Liver (tissue), 9 donors: ENCODE data around the gene SLC44A3. TPM values are rescaled to one million over a fixed set of nuclear protein-coding genes. Genes with fewer than 3 reads are reported as not detected.

Source experiments
- DNase-seq: peaks from one replicate; pipeline ENCODE4 v3.0.0-alpha.2; 2017; ENCODE audit warnings: low spot score
- H3K27ac ChIP-seq, 2 donors: one replicate each; pipeline ENCODE4 v1.7.0; 2013; ENCODE audit warnings: inconsistent platforms in 2 of 2, low read length in 2 of 2, control low read depth in 1 of 2, low read depth in 1 of 2, mild to moderate bottlenecking in 1 of 2
- H3K27me3 ChIP-seq, 4 donors: one replicate each; pipeline versions ENCODE4 v1.6.1 to v1.7.0; 2013; ENCODE audit warnings: low read length in 3 of 4, inconsistent platforms in 1 of 4, mild to moderate bottlenecking in 1 of 4, moderate library complexity in 1 of 4; ENCODE audit not compliant: control insufficient read depth in 4 of 4, insufficient read depth in 4 of 4
- H3K36me3 ChIP-seq, 4 donors: one replicate each; pipeline versions ENCODE4 v1.6.1 to v1.7.0; 2013; ENCODE audit warnings: low read length in 3 of 4, mild to moderate bottlenecking in 3 of 4, low read depth in 1 of 4, moderate library complexity in 1 of 4; ENCODE audit not compliant: control insufficient read depth in 4 of 4, insufficient read depth in 3 of 4
- H3K4me1 ChIP-seq, 4 donors: one replicate each; pipeline versions ENCODE4 v1.6.1 to v1.7.0; 2013; ENCODE audit warnings: low read length in 3 of 4, mild to moderate bottlenecking in 3 of 4, moderate library complexity in 1 of 4; ENCODE audit not compliant: control insufficient read depth in 4 of 4, insufficient read depth in 4 of 4
- H3K4me3 ChIP-seq, 3 donors: one replicate each; pipeline versions ENCODE4 v1.6.1 to v1.7.0; 2013; ENCODE audit warnings: low read length in 3 of 3, control low read depth in 1 of 3, low read depth in 1 of 3, mild to moderate bottlenecking in 1 of 3
- H3K9ac ChIP-seq, 2 donors: one replicate each; pipeline ENCODE4 v1.7.0; 2013; ENCODE audit warnings: low read length in 2 of 2, mild to moderate bottlenecking in 2 of 2, moderate library complexity in 2 of 2, control low read depth in 1 of 2, low read depth in 1 of 2
- H3K9me3 ChIP-seq, 4 donors: one replicate each; pipeline versions ENCODE4 v1.6.1 to v1.7.0; 2013; ENCODE audit warnings: low read length in 3 of 4; ENCODE audit not compliant: control insufficient read depth in 4 of 4
- ATF3 ChIP-seq: IDR thresholded peaks from 2 replicates; pipeline ENCODE4 v1.6.1; 2016; ENCODE audit warnings: antibody characterized with exemption
- EGR1 ChIP-seq, 2 donors: IDR thresholded peaks; 2 replicates each; pipeline ENCODE4 v1.6.1; 2016 to 2018; ENCODE audit warnings: antibody characterized with exemption in 2 of 2, low read depth in 2 of 2
- FOXA1 ChIP-seq: IDR thresholded peaks from 2 replicates; pipeline ENCODE4 v1.6.1; 2016; ENCODE audit warnings: antibody characterized with exemption
- FOXA2 ChIP-seq: IDR thresholded peaks from 2 replicates; pipeline ENCODE4 v1.6.1; 2016; ENCODE audit warnings: antibody characterized with exemption
- GABPA ChIP-seq, 2 donors: IDR thresholded peaks in 1 of 2; conservative IDR thresholded peaks in 1 of 2; 2 replicates each; pipeline ENCODE4 v1.6.1; 2016; ENCODE audit warnings: antibody characterized with exemption in 2 of 2, mild to moderate bottlenecking in 1 of 2, moderate library complexity in 1 of 2
- HNF4A ChIP-seq, 2 donors: conservative IDR thresholded peaks; 2 replicates each; pipeline ENCODE4 v1.6.1; 2016; ENCODE audit warnings: antibody characterized with exemption in 2 of 2, mild to moderate bottlenecking in 2 of 2
- HNF4G ChIP-seq: IDR thresholded peaks from 2 replicates; pipeline ENCODE4 v1.6.1; 2016; ENCODE audit warnings: antibody characterized with exemption
- JUND ChIP-seq, 2 donors: IDR thresholded peaks; 2 replicates each; pipeline ENCODE4 v1.6.1; 2016; ENCODE audit warnings: antibody characterized with exemption in 2 of 2
- NR2F2 ChIP-seq: IDR thresholded peaks from 2 replicates; pipeline ENCODE4 v1.6.1; 2016; ENCODE audit warnings: antibody characterized with exemption
- RAD21 ChIP-seq, 2 donors: IDR thresholded peaks; 2 replicates each; pipeline ENCODE4 v1.6.1; 2016; ENCODE audit warnings: antibody characterized with exemption in 2 of 2, mild to moderate bottlenecking in 2 of 2
- RXRA ChIP-seq, 2 donors: IDR thresholded peaks; 2 replicates each; pipeline ENCODE4 v1.6.1; 2017 to 2018; ENCODE audit warnings: antibody characterized with exemption in 2 of 2, mild to moderate bottlenecking in 1 of 2
- SP1 ChIP-seq: IDR thresholded peaks from 2 replicates; pipeline ENCODE4 v1.6.1; 2018; ENCODE audit warnings: antibody characterized with exemption, mild to moderate bottlenecking
- TAF1 ChIP-seq: conservative IDR thresholded peaks from 2 replicates; pipeline ENCODE4 v1.6.1; 2016; ENCODE audit warnings: antibody characterized with exemption, mild to moderate bottlenecking
- YY1 ChIP-seq: IDR thresholded peaks from 2 replicates; pipeline ENCODE4 v1.6.1; 2016; ENCODE audit warnings: antibody characterized with exemption, mild to moderate bottlenecking
- WGBS: extraction: QIAGEN DNeasy Blood & Tissue Kit; methylation state at CpG from one replicate; pipeline ENCODE4 v1.1.7; 2013; 5-methylcytosine and 5-hydroxymethylcytosine counted together
- polyA plus RNA-seq, 2 donors: library from polyadenylated mRNA; stranded (reverse) in 1 of 2; unstranded in 1 of 2; fragments of 200-250 nt in 1 of 2; fragments of >200 nt in 1 of 2; fragmentation: Nextera tagmentation in 1 of 2; extraction: Ambion mirVana in 1 of 2; gene quantifications; one replicate each; pipeline versions ENCODE4 v1.2.1 to v1.2.3, GENCODE V29; 2013 to 2015
- total RNA-seq, 2 donors: library from RNA; depleted of rRNA; stranded (reverse); fragments of >200 nt; gene quantifications; one replicate each; pipeline ENCODE4 v1.2.3, GENCODE V29; 2014
- TF ChIP-seq, protein P1 (sequence below): IDR thresholded peaks from 2 replicates; pipeline ENCODE4 v1.6.1; 2016; ENCODE audit warnings: antibody characterized with exemption
- TF ChIP-seq, protein P2 (sequence below): IDR thresholded peaks from 2 replicates; pipeline ENCODE4 v1.6.1; 2016; ENCODE audit warnings: antibody characterized with exemption, mild to moderate bottlenecking
- TF ChIP-seq, protein P3 (sequence below): IDR thresholded peaks from 2 replicates; pipeline ENCODE4 v1.6.1; 2016; ENCODE audit warnings: antibody characterized with exemption
- TF ChIP-seq, protein P4 (sequence below): fragments of 150-350 bp; IDR thresholded peaks from 2 replicates; pipeline ENCODE4 v1.5.1; 2017; ENCODE audit warnings: improper control_type of control experiment, low read depth, low read length; ENCODE audit not compliant: missing input control
- donor health status: healthy.
- donor health status: healthy.
- donor health status: healthy.
- donor health status: healthy.
- donor health status: healthy.

The SLC44A3 gene
- total and polyA plus RNA-seq, 4 donors = 2.4 to 2.8 (median 2.7) TPM

DNA sequence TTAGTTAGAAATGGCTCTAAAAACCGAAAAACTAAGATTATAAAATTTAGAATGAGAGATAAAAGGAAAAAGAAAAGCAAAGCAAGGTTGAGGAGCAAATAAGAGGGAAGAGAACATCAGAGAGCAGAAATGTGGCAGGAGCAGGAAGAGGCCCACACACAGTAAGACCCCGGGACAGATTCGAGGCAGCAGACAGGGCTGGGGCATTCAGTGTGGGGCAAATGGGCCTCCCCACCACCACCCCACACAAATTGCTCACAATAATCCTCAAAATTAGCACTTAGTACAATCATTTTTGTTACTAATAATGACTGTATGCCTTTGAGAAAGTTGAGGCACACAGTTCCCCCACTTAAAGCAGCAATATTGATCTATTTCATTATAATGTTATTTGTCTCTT, 17.1 kb upstream of the SLC44A3 start:
- 79% methylated on average over 3 of the region's 3 CpGs for WGBS
- Histone ChIP-seq H3K27me3 (no peaks in the 10 kb centered on the region), H3K9ac (no peak overlapping the region), H3K9me3 (no peaks in the 10 kb centered on the region), H3K36me3 (no peaks in the 10 kb centered on the region), H3K4me3 (no peak overlapping the region), H3K27ac (peak overlapping the region in 1 of 2 donors; percentile 10), H3K4me1 (peaks cover 1 to 9% (median 3%) of the 10 kb centered on the region in 4 donors)
- no peak for DNase-seq
- TF ChIP-seq, protein P1, sequence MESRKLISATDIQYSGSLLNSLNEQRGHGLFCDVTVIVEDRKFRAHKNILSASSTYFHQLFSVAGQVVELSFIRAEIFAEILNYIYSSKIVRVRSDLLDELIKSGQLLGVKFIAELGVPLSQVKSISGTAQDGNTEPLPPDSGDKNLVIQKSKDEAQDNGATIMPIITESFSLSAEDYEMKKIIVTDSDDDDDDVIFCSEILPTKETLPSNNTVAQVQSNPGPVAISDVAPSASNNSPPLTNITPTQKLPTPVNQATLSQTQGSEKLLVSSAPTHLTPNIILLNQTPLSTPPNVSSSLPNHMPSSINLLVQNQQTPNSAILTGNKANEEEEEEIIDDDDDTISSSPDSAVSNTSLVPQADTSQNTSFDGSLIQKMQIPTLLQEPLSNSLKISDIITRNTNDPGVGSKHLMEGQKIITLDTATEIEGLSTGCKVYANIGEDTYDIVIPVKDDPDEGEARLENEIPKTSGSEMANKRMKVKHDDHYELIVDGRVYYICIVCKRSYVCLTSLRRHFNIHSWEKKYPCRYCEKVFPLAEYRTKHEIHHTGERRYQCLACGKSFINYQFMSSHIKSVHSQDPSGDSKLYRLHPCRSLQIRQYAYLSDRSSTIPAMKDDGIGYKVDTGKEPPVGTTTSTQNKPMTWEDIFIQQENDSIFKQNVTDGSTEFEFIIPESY = no peak
- no peak for TF ChIP-seq JUND (IDR thresholded peaks at IDR 0.05)
- TF ChIP-seq ATF3 = no peak
- no peak for TF ChIP-seq YY1
- TF ChIP-seq TAF1 = no peak
- TF ChIP-seq EGR1 (IDR thresholded peaks at IDR 0.05; ENCODE audit: low read depth in 2 of 2) = no peak
- TF ChIP-seq SP1 = no peak
- TF ChIP-seq, protein P2, sequence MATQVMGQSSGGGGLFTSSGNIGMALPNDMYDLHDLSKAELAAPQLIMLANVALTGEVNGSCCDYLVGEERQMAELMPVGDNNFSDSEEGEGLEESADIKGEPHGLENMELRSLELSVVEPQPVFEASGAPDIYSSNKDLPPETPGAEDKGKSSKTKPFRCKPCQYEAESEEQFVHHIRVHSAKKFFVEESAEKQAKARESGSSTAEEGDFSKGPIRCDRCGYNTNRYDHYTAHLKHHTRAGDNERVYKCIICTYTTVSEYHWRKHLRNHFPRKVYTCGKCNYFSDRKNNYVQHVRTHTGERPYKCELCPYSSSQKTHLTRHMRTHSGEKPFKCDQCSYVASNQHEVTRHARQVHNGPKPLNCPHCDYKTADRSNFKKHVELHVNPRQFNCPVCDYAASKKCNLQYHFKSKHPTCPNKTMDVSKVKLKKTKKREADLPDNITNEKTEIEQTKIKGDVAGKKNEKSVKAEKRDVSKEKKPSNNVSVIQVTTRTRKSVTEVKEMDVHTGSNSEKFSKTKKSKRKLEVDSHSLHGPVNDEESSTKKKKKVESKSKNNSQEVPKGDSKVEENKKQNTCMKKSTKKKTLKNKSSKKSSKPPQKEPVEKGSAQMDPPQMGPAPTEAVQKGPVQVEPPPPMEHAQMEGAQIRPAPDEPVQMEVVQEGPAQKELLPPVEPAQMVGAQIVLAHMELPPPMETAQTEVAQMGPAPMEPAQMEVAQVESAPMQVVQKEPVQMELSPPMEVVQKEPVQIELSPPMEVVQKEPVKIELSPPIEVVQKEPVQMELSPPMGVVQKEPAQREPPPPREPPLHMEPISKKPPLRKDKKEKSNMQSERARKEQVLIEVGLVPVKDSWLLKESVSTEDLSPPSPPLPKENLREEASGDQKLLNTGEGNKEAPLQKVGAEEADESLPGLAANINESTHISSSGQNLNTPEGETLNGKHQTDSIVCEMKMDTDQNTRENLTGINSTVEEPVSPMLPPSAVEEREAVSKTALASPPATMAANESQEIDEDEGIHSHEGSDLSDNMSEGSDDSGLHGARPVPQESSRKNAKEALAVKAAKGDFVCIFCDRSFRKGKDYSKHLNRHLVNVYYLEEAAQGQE = no peak
- no peak for TF ChIP-seq HNF4G
- no peak for TF ChIP-seq RXRA (IDR thresholded peaks at IDR 0.05)
- TF ChIP-seq GABPA (IDR thresholded peaks at IDR 0.05 in 1 of 2, conservative IDR thresholded peaks at IDR 0.05 in 1 of 2) = no peak
- TF ChIP-seq NR2F2 = no peak
- no peak for TF ChIP-seq RAD21 (IDR thresholded peaks at IDR 0.05)
- no peak for TF ChIP-seq FOXA2
- TF ChIP-seq FOXA1 = no peak
- TF ChIP-seq, protein P3, sequence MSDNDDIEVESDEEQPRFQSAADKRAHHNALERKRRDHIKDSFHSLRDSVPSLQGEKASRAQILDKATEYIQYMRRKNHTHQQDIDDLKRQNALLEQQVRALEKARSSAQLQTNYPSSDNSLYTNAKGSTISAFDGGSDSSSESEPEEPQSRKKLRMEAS = no peak
- TF ChIP-seq HNF4A (conservative IDR thresholded peaks at IDR 0.05) = no peak
- TF ChIP-seq, protein P4, sequence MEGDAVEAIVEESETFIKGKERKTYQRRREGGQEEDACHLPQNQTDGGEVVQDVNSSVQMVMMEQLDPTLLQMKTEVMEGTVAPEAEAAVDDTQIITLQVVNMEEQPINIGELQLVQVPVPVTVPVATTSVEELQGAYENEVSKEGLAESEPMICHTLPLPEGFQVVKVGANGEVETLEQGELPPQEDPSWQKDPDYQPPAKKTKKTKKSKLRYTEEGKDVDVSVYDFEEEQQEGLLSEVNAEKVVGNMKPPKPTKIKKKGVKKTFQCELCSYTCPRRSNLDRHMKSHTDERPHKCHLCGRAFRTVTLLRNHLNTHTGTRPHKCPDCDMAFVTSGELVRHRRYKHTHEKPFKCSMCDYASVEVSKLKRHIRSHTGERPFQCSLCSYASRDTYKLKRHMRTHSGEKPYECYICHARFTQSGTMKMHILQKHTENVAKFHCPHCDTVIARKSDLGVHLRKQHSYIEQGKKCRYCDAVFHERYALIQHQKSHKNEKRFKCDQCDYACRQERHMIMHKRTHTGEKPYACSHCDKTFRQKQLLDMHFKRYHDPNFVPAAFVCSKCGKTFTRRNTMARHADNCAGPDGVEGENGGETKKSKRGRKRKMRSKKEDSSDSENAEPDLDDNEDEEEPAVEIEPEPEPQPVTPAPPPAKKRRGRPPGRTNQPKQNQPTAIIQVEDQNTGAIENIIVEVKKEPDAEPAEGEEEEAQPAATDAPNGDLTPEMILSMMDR = no peak
